Measurements from ENCODE around the gene COBL.

Gene COBL

DNA sequence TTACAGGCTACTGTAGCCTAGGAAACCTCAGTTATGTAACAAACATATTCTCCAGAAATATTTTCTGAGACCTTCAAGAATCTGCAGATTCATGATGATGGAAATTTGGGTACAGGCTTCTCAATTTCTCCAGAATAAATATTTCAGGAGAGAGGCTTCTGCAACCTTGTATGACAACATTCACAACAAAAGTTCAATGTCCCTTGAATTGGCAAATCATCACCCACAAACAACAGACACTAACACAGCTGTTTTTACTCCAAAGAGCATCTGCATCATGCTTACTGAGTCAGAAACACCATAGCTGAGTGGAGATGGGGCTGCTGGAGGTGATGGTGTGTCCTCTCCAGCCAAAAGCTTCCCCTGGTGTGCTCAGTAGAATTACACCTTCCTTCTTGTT lies 9.3 kb upstream of the COBL start:
- no peak for DNase-seq

- DNase-seq, result no peak
Observed at GRCh38 chr7:51325261-51325676, 8.7 kb upstream of the COBL start.

DNA sequence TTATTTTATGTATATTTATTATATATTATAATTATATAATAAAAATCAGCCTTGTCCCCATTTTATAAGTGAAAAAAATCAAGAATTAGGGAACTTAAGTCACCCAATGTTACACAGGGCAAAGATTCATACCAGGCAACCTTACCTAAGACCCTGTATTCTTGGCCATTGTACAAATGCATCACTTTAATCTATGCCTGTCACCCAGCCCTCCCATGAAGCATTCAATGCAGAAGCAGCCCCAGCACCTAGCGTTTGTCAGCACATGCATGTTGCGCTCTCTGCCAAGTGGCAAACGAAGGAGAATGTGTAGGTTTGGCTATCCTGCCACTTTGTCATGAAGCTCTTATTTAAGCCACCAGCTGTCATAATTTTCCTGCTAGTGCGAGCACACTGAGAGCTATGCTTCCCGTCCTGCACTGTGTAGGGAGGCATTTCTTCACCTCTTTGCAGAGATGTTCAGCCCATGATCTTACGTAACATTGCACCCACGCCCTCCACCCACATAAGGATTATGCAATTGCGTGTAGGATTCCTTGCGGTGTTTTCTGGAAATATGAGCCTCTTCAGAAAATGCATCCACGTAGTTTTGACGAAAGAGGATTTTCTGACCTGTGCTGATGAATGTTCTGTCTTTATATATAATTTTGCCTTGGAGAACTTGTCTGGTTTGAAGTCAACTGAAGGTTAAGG lies 7.7 kb upstream of the COBL start:
- DNase-seq, result no peak

DNA sequence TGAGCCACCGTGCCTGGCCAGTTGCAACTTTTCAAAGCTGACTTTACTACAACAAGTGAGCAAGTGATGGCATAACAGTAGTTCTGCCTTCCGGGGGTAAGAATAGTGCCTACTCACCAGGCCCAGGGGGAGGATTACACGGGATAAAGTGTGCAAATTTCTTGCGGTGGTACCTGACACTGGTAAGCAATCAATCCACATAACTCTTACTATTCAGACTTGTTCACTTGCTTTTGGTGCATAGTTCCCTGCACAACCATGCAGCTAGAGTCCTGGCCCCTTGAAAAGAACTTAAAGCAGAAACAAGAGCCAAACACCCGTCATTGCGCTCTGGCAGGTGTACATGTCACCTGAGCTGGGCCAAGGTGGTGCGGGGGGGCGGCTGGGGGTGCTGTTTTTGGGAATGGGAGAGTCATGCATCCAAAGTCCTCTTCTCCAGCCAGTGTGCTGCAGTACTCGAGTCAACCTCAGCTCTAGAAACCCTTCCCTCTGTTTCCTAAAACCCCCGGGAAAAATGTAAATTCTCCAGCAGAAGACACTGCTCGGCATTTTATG lies 5.4 kb upstream of the COBL start:
- DNase-seq, result no peak

DNA sequence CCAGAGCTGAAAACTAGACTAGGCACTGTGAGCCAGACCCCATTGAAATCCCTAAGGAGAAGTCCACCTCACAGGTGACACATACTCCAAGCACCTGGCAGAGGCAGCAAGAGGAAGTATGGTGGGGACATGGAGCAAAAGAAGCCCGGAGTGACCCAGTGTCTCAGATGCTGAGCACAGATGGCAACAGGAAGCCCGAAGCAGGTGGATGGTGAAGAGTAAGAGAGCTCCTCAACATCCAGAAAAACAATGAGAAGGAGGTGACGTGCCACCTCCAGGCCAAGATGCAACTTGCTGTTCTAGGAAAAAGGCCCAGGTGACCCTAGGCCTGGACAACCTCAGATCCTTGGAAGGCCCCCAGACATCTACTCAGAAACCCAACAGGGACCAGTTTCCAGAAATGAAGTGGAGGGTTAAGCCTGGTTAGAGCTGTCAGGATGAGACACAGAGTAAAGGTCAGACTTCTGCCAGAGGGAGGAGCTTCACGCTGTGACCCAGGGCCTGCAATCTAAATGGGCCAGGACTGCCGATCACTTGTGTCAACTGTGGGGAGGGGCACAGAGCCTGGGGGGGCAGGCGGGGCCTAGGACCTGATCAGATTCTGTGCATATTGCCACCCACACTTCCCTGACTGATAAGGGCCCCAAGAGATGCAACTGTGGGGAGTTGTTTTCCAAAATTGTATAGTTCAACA lies 2.4 kb upstream of the COBL start:
- DNase-seq, result no peak

- DNase-seq, result no peak
Observed at GRCh38 chr7:51318001-51318400, 1.4 kb upstream of the COBL start.

- DNase-seq, result no peak
Observed at GRCh38 chr7:51317582-51317910, 937 bp upstream of the COBL start.

DNA sequence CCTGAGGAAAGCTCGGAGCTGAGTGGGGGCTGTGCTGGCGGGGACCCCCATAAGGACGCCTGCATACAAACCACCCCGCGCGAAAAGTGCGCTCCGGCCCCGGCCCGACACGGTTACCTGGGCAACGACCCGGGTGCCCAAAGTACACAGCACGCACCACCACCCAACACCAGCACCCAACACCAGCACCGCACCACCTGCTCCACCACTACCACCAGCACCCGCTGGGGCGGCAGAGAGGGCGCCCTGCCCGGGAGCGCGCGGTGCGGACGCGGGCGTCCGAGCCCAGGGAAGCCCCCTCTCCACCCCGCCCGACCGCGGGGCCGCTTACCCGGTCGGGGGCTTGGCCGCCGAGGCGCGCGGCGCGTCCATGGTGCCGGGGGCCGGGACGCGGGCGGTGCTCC lies 345 bp downstream of the COBL start:
- no peak for DNase-seq

GRCh38 chr7:51315393-51316261 lies 982 bp downstream of the COBL start:
- no peak for DNase-seq

DNA sequence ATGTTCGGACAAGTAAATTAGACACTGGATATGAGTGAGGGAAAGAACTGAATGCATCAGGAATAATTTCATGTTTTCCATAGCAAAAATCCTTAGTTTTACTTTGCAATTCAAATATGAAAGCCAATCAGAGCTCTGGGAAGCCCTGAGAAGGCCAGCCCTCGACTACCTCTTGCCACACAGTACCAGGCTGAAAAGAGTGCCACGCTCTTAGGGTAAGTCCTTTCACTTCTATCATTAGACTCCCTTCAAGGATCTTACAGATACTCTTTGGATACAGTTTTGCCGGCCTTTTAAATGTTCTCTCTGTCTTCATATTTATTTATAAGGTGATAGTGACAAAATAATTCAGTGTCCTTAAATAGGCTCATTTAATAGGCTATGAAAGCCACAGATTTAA lies 1.9 kb downstream of the COBL start:
- DNase-seq, result no peak

DNA sequence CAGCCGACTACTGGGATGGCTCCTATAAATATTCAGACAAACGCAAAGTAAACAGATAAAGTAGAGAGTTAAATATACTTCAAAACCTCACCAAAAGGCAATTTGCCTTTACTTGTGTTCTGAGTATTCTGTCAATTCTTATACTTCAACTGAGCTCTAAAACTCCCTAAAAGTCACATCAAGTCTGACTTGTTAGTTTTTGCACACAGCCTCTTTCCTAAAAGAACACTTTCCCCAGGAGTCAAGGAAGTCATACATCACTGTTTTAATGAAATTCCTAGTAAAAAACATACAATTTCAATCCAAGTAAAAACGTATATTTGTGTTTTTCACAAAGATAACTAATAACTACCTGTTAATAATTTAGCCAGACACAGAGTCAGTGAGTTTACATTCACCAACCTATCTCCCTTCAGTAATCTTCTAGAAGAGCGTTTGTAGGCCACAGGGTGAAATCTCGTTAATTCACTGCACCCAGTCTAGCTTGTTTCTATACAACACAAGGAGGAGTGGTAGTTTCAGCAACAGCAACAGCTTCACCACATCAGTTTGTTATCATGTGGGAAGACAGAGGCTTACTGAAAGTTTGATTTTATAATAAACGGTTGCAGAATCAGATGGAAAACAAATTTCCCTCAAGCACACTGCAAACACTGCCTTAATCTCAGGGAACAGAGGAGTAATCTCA lies 2.7 kb downstream of the COBL start:
- DNase-seq, result no peak

DNA sequence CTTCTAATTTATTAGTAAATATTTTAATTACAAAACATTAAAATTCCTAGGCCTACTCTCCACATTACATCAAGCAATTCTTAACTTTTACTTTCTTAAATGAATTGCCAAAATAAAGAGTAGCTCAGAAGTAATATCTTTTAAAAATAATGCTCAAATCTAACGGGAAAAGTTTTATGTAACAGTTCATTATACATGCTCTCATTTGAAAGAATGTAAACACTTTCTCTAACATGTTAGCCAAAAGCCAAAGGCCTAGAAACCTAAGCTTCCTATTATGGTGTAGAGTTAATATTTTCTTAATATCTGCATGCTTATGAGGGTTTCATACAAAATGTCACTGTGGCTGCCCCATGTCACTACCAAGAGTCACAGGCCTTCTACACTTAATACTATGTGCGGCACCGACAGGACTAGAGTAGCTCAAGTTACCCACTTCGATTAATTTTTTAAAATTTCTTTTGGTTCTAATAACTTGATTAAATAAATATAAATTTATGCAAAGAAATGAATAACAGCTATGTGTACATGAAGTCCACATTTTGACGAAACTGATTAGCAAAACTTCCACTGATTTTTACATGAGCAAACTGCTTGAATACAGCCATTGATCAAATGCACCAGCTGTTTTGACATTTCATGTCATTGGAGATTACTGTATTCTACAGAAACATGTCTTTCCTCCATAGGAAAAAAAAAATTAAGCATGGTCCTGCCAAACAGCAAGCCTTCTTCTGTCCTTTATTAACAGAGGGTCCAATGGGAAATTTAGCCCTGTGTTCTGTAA lies 3.5 kb downstream of the COBL start:
- DNase-seq, result no peak

- no peak for DNase-seq
Observed at GRCh38 chr7:51311166-51311565, 5.4 kb downstream of the COBL start.

GRCh38 chr7:51310131-51310583 lies 6.5 kb downstream of the COBL start:
- no peak for DNase-seq

DNA sequence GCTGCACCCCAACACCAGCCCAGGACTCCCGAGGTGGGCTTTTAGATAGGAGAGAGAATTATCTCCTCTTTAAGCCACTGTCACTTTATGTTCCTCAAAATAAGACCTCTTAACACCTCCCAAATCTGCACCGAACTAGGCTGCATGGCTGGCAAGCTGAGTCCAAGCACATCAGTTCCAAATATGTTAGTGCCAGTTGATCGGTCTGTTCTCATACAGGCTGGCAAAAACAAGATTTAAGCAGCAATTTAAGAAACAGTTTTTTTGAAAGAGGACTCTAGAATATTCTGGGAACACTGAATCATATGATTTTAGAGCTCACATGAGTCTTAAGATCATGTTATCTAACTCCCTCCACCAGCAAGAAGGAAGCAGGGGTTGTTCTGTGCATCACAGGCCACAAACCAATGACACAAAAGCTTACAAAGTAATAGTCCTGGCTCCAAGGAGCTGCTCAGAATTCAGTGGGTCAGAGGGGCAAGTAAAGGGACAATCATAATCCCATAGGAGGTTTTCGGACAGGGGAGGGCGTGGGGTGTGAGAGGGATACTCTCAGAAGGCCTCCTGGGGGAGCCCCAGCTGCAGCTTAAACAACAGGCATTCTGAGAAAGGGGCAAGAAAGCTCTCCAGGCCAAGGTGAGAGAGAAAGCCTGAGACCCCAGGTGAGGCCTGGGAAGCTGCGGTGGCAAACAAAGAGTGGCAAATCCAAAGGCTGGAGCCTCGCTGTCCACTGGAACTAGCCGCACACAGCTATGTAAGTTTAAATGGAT lies 7.1 kb downstream of the COBL start:
- no peak for DNase-seq

GRCh38 chr7:51308696-51309095 lies 7.9 kb downstream of the COBL start:
- DNase-seq, result no peak

DNA sequence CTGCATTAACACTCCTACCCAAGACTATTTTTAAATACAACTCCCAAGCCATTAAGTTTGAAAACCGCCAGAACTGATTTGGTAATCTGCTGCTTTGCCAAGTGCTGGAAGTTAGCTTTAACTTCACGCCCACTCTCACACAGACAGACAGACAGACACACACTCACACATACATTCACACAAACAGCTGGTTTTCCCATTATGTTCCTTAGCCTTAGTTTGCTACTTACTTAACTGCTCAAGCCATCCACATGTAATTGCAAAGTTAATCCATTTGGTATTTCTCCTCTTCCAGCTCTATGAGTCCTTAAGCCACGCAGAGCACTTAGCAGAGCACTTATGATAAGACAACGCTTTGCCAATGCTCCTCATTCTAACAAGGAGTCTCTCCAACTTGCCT lies 8.3 kb downstream of the COBL start:
- DNase-seq, result no peak

GRCh38 chr7:51307651-51308210 lies 8.9 kb downstream of the COBL start:
- DNase-seq, result no peak

GRCh38 chr7:51306761-51307160 lies 9.8 kb downstream of the COBL start:
- DNase-seq, result no peak

- DNase-seq, result no peak
Observed at GRCh38 chr7:51304729-51305128, 11.9 kb downstream of the COBL start.

DNA sequence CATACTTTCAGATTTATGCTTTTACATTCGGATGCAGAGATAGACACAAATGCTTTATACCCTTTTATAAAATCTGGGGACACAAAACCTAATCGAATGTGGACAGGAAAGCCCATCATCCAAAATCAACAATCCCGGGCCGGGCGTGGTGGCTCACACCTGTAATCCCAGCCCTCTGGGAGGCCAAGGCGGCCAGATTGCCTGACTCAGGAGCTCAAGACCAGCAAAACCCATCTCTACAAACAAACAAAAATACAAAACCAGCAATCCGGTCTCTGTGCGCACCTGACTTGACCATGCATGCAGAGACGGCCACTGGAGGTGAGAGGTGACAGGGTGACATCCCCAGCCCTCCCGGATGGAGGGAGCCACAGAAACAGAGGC lies 13.5 kb downstream of the COBL start:
- no peak for DNase-seq
